ENCODE data around the gene ST8SIA2. TPM values are rescaled to one million over a fixed set of nuclear protein-coding genes. Genes with fewer than 3 reads are reported as not detected.
"Not testable (repeated sequence)": the region's sequence is repeated elsewhere in the genome, so short reads cannot be mapped to it uniquely, and the experiment has no call there.

Gene ST8SIA2
- total and polyA plus RNA-seq, 2 donors: 0.48 to 2.1 TPM

DNA sequence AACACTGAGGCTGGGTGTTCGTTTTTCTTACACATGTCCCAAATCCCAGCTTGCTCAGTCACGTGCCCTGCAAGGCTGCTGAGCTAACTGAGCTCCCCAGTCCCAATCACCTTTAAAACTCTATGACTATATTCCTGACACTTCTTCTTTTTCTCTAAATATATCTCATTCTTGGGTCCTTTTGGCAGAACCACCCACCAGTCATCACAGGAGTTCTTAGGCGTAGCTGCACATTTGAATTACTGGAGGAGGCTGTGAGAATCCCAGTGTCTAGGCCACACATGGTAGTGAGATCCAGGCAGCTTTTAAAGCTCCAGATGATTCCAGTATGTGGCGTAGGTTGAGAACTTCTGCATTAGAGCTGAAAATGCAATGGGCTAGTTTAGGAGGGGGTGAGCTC is 66.3 kb downstream of the ST8SIA2 start:
- Histone ChIP-seq H3K36me3 (ENCODE audit: control insufficient read depth in 2 of 2, insufficient read depth in 2 of 2, low read length in 1 of 2) (no peaks in the 10 kb centered on the region), H3K9me3 (ENCODE audit: control insufficient read depth in 2 of 2, insufficient read depth in 1 of 2, low read length in 1 of 2) (no peaks in the 10 kb centered on the region), H3K4me3 (ENCODE audit: low read length in 2 of 2) (no peak overlapping the region), H3K4me1 (ENCODE audit: control insufficient read depth in 2 of 2, insufficient read depth in 2 of 2, low read length in 2 of 2) (no peaks in the 10 kb centered on the region), H3K27ac (ENCODE audit: low read depth in 1 of 2, low read length in 1 of 2) (no peak overlapping the region), H3K27me3 (ENCODE audit: control insufficient read depth in 2 of 2, insufficient read depth in 1 of 2, low read length in 1 of 2) (no peaks in the 10 kb centered on the region)
- WGBS: 84% methylated on average over 4 of the region's 4 CpGs
- no peak for DNase-seq (ENCODE audit: low read depth in 6 of 9, low spot score in 9 of 9)

DNA sequence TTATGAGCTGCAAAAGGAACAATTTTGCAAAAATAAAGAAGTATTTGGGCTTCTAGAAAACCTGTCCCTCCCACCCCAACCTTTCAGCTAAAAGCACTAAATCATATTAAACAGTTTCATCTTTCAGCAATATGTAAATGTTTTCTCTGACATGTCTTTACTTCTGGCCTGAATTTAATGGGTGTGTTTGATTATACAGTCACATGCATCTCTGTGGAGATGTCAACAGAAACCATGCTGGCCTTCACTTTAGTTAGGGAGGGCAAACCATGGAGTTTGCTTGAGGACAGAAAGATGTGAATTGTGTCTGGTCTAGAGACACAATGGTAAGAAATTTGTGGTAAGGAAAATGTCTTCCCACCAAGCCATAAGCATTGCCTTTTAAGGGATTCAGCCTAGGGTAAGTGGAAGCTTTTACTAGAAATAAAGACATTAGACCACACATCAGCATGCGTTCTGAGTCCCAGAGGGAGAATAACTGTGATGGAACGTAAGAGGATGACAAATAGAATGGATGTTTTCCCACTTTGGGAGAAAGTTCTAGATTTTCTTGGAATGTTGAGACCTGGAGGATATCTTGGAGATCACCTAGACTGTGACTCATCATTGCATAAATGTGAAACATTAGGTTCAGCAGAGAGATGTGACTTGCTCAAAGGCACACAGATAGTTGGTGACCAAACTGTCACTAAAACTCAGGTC is 68.9 kb downstream of the ST8SIA2 start:
- DNase-seq (ENCODE audit: low read depth in 6 of 9, low spot score in 9 of 9): no peak
- WGBS: 96% methylated on average over 2 of the region's 2 CpGs
- H3K36me3 ChIP-seq (ENCODE audit: control insufficient read depth in 2 of 2, insufficient read depth in 2 of 2, low read length in 1 of 2): no peaks in the 10 kb centered on the region
- no peak overlapping the region for H3K27ac ChIP-seq (ENCODE audit: low read depth in 1 of 2, low read length in 1 of 2)
- no peak overlapping the region for H3K4me3 ChIP-seq (ENCODE audit: low read length in 2 of 2)
- H3K27me3 ChIP-seq (ENCODE audit: control insufficient read depth in 2 of 2, insufficient read depth in 1 of 2, low read length in 1 of 2): no peaks in the 10 kb centered on the region
- H3K4me1 ChIP-seq (ENCODE audit: control insufficient read depth in 2 of 2, insufficient read depth in 2 of 2, low read length in 2 of 2): no peaks in the 10 kb centered on the region
- no peaks in the 10 kb centered on the region for H3K9me3 ChIP-seq (ENCODE audit: control insufficient read depth in 2 of 2, insufficient read depth in 1 of 2, low read length in 1 of 2)

DNA sequence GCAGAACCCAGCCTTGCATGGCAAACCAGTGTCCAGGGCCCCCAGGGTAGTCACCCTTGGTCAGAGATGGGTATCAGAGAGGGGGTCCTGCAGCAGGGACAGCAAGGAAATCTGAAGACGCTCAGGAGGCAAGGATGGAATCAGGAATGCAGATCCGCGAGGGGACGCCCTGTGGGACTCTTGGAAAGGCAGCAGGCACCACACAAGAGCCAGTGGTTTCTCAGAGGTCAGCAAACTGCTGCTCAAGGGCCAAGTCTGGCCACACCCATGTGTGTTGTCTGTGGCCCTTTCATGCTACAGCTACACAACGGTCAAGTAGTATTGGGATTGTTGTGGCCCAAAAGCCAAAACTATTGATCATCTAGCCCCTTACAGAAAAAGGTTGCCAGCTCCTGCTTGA is 69.7 kb downstream of the ST8SIA2 start:
- DNase-seq (ENCODE audit: low read depth in 6 of 9, low spot score in 9 of 9): no peak
- no peak overlapping the region for H3K4me3 ChIP-seq (ENCODE audit: low read length in 2 of 2)
- H3K27ac ChIP-seq (ENCODE audit: low read depth in 1 of 2, low read length in 1 of 2): no peak overlapping the region
- H3K27me3 ChIP-seq (ENCODE audit: control insufficient read depth in 2 of 2, insufficient read depth in 1 of 2, low read length in 1 of 2): no peaks in the 10 kb centered on the region
- no peaks in the 10 kb centered on the region for H3K9me3 ChIP-seq (ENCODE audit: control insufficient read depth in 2 of 2, insufficient read depth in 1 of 2, low read length in 1 of 2)
- H3K4me1 ChIP-seq (ENCODE audit: control insufficient read depth in 2 of 2, insufficient read depth in 2 of 2, low read length in 2 of 2): no peaks in the 10 kb centered on the region
- WGBS: 78% methylated on average over 5 of the region's 5 CpGs
- no peaks in the 10 kb centered on the region for H3K36me3 ChIP-seq (ENCODE audit: control insufficient read depth in 2 of 2, insufficient read depth in 2 of 2, low read length in 1 of 2)

DNA sequence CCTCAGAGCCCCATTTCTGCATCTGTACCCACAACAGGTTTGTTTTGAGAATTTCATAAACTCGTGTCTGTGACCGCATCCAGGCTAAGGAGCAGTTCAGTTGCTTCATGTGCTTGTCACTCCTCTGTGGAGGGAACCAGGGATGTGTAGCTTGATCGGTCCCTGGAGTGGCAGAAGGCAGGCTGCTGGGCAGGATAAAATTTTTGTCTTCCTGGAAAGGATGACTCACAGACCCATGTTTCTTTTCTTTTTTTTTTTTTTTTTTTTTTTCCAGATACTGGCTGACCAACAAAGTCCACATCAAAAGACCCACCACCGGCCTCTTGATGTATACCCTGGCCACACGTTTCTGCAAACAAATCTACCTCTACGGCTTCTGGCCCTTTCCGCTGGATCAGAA is 70.1 kb downstream of the ST8SIA2 start:
- WGBS: 95% methylated on average over 7 of the region's 7 CpGs
- no peaks in the 10 kb centered on the region for H3K27me3 ChIP-seq (ENCODE audit: control insufficient read depth in 2 of 2, insufficient read depth in 1 of 2, low read length in 1 of 2)
- DNase-seq (ENCODE audit: low read depth in 6 of 9, low spot score in 9 of 9): no peak
- no peaks in the 10 kb centered on the region for H3K4me1 ChIP-seq (ENCODE audit: control insufficient read depth in 2 of 2, insufficient read depth in 2 of 2, low read length in 2 of 2)
- no peaks in the 10 kb centered on the region for H3K9me3 ChIP-seq (ENCODE audit: control insufficient read depth in 2 of 2, insufficient read depth in 1 of 2, low read length in 1 of 2)
- no peak overlapping the region for H3K4me3 ChIP-seq (ENCODE audit: low read length in 2 of 2)
- no peaks in the 10 kb centered on the region for H3K36me3 ChIP-seq (ENCODE audit: control insufficient read depth in 2 of 2, insufficient read depth in 2 of 2, low read length in 1 of 2)
- no peak overlapping the region for H3K27ac ChIP-seq (ENCODE audit: low read depth in 1 of 2, low read length in 1 of 2)

DNA sequence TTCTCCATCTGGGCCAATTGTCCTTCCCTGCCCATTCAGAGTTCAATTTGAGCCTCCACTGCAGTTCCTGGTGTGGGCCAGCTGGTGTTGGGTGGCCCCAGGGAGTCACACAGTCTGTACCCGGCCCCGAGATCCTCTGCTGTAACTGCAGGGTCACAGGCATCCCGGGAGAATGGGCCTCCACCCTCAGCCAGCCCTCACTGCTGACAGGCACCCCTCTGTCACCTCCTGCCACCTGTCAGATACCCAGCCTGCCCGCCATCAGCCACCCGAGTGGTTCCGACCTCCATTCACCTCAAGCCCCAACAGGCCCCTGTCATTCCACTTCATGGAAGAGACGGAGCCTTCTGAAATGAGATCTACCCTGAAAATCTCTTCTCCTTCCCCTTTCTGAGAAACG is 73.2 kb downstream of the ST8SIA2 start:
- no peaks in the 10 kb centered on the region for H3K27me3 ChIP-seq (ENCODE audit: control insufficient read depth in 2 of 2, insufficient read depth in 1 of 2, low read length in 1 of 2)
- no peak for DNase-seq (ENCODE audit: low read depth in 6 of 9, low spot score in 9 of 9)
- 85% methylated on average over 8 of the region's 8 CpGs for WGBS
- H3K27ac ChIP-seq (ENCODE audit: low read depth in 1 of 2, low read length in 1 of 2): no peak overlapping the region
- no peaks in the 10 kb centered on the region for H3K36me3 ChIP-seq (ENCODE audit: control insufficient read depth in 2 of 2, insufficient read depth in 2 of 2, low read length in 1 of 2)
- H3K4me3 ChIP-seq (ENCODE audit: low read length in 2 of 2): no peak overlapping the region
- H3K4me1 ChIP-seq (ENCODE audit: control insufficient read depth in 2 of 2, insufficient read depth in 2 of 2, low read length in 2 of 2): no peaks in the 10 kb centered on the region
- H3K9me3 ChIP-seq (ENCODE audit: control insufficient read depth in 2 of 2, insufficient read depth in 1 of 2, low read length in 1 of 2): no peaks in the 10 kb centered on the region

- Histone ChIP-seq H3K27ac (ENCODE audit: low read depth in 1 of 2, low read length in 1 of 2) (no peak overlapping the region), H3K36me3 (ENCODE audit: control insufficient read depth in 2 of 2, insufficient read depth in 2 of 2, low read length in 1 of 2) (no peaks in the 10 kb centered on the region), H3K27me3 (ENCODE audit: control insufficient read depth in 2 of 2, insufficient read depth in 1 of 2, low read length in 1 of 2) (no peaks in the 10 kb centered on the region), H3K9me3 (ENCODE audit: control insufficient read depth in 2 of 2, insufficient read depth in 1 of 2, low read length in 1 of 2) (no peaks in the 10 kb centered on the region), H3K4me3 (ENCODE audit: low read length in 2 of 2) (no peak overlapping the region), H3K4me1 (ENCODE audit: control insufficient read depth in 2 of 2, insufficient read depth in 2 of 2, low read length in 2 of 2) (no peaks in the 10 kb centered on the region)
- 91% methylated on average over 11 of the region's 11 CpGs for WGBS
- DNase-seq (ENCODE audit: low read depth in 6 of 9, low spot score in 9 of 9): no peak
Observed at GRCh38 chr15:92467245-92467644, 73.6 kb downstream of the ST8SIA2 start.

DNA sequence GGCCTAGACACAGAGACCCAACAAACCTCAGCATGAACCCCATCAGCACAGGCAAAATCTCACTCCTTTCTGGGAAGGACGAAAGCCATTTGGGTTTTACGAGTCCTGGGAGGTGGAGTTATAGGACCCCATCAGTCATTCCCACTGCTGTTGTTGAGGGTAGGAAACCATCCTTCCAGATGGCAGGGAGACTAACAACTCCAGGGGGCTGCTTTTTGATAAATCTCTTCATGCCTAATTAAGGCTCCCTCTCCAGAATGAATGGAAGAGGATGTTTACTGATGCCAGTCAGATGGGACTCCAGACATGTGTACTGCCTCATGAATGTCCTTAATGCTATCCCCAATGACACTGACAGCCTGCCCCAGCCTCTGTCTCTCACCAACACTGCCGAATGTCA is 75.3 kb downstream of the ST8SIA2 start:
- Histone ChIP-seq H3K27ac (ENCODE audit: low read depth in 1 of 2, low read length in 1 of 2) (no peak overlapping the region), H3K27me3 (ENCODE audit: control insufficient read depth in 2 of 2, insufficient read depth in 1 of 2, low read length in 1 of 2) (no peaks in the 10 kb centered on the region), H3K4me3 (ENCODE audit: low read length in 2 of 2) (no peak overlapping the region), H3K4me1 (ENCODE audit: control insufficient read depth in 2 of 2, insufficient read depth in 2 of 2, low read length in 2 of 2) (no peaks in the 10 kb centered on the region), H3K36me3 (ENCODE audit: control insufficient read depth in 2 of 2, insufficient read depth in 2 of 2, low read length in 1 of 2) (no peaks in the 10 kb centered on the region), H3K9me3 (ENCODE audit: control insufficient read depth in 2 of 2, insufficient read depth in 1 of 2, low read length in 1 of 2) (no peaks in the 10 kb centered on the region)
- WGBS: 90% methylated on average over 3 of the region's 3 CpGs
- DNase-seq (ENCODE audit: low read depth in 6 of 9, low spot score in 9 of 9): no peak

GRCh38 chr15:92471288-92471687 is 77.6 kb downstream of the ST8SIA2 start:
- Histone ChIP-seq H3K4me3 (ENCODE audit: low read length in 2 of 2) (no peak overlapping the region), H3K4me1 (ENCODE audit: control insufficient read depth in 2 of 2, insufficient read depth in 2 of 2, low read length in 2 of 2) (no peaks in the 10 kb centered on the region), H3K27ac (ENCODE audit: low read depth in 1 of 2, low read length in 1 of 2) (no peak overlapping the region), H3K9me3 (ENCODE audit: control insufficient read depth in 2 of 2, insufficient read depth in 1 of 2, low read length in 1 of 2) (no peaks in the 10 kb centered on the region), H3K36me3 (ENCODE audit: control insufficient read depth in 2 of 2, insufficient read depth in 2 of 2, low read length in 1 of 2) (no peaks in the 10 kb centered on the region), H3K27me3 (ENCODE audit: control insufficient read depth in 2 of 2, insufficient read depth in 1 of 2, low read length in 1 of 2) (no peaks in the 10 kb centered on the region)
- no peak for DNase-seq (ENCODE audit: low read depth in 6 of 9, low spot score in 9 of 9)

- no peaks in the 10 kb centered on the region for H3K4me1 ChIP-seq (ENCODE audit: control insufficient read depth in 2 of 2, insufficient read depth in 2 of 2, low read length in 2 of 2)
- no peaks in the 10 kb centered on the region for H3K27me3 ChIP-seq (ENCODE audit: control insufficient read depth in 2 of 2, insufficient read depth in 1 of 2, low read length in 1 of 2)
- H3K27ac ChIP-seq (ENCODE audit: low read depth in 1 of 2, low read length in 1 of 2): no peak overlapping the region
- no peaks in the 10 kb centered on the region for H3K36me3 ChIP-seq (ENCODE audit: control insufficient read depth in 2 of 2, insufficient read depth in 2 of 2, low read length in 1 of 2)
- no peak for DNase-seq (ENCODE audit: low read depth in 6 of 9, low spot score in 9 of 9)
- no peak overlapping the region for H3K4me3 ChIP-seq (ENCODE audit: low read length in 2 of 2)
- WGBS: 94% methylated on average over 12 of the region's 12 CpGs
- H3K9me3 ChIP-seq (ENCODE audit: control insufficient read depth in 2 of 2, insufficient read depth in 1 of 2, low read length in 1 of 2): no peaks in the 10 kb centered on the region
Observed at GRCh38 chr15:92473756-92474155, 80.1 kb downstream of the ST8SIA2 start.

DNA sequence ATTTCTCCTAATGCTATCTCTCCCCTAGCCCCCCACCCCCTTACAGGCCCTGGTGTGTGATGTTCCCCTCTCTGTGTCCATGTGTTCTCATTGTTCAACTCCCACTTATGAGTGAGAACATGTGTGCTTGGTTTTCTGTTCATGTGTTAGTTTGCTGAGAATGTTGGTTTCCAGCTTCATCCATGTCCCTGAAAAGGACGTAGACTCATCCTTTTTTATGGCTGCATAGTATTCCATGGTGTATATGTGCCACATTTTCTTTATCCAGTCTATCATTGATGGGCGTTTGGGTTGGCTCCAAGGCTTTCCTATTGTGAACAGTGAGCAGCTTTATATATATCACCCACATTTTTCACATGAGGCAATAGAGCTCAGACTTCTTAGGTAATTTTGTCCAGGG is 86.0 kb downstream of the ST8SIA2 start:
- H3K4me1 ChIP-seq (ENCODE audit: control insufficient read depth in 2 of 2, insufficient read depth in 2 of 2, low read length in 2 of 2); H3K9me3 ChIP-seq (ENCODE audit: control insufficient read depth in 2 of 2, insufficient read depth in 1 of 2, low read length in 1 of 2); H3K36me3 ChIP-seq (ENCODE audit: control insufficient read depth in 2 of 2, insufficient read depth in 2 of 2, low read length in 1 of 2); H3K27me3 ChIP-seq (ENCODE audit: control insufficient read depth in 2 of 2, insufficient read depth in 1 of 2, low read length in 1 of 2); H3K27ac ChIP-seq (ENCODE audit: low read depth in 1 of 2, low read length in 1 of 2); H3K4me3 ChIP-seq (ENCODE audit: low read length in 2 of 2); DNase-seq (ENCODE audit: low read depth in 6 of 9, low spot score in 9 of 9): not testable (repeated sequence)
- 93% methylated on average over 2 of the region's 2 CpGs for WGBS
